GM12865 (cell line): ENCODE results near the gene GRB2.
A peak's percentile ranks its signal among the peaks of the same experiment; 100 is the strongest.

Experiments
- DNase-seq: peaks from one replicate; pipeline ENCODE4 v3.0.0; 2010; ENCODE audit warnings: low read depth
- H3K4me3 ChIP-seq: 2 replicates; pipeline ENCODE4 v1.5.1; 2011; ENCODE audit warnings: mild to moderate bottlenecking, low read depth, low read length, control low read depth
- TF ChIP-seq, protein P1 (sequence below): IDR thresholded peaks from 2 replicates; pipeline ENCODE4 v1.5.1; 2011; ENCODE audit warnings: low read length, control low read depth, low read depth, inconsistent platforms; ENCODE audit not compliant: insufficient read depth; ENCODE audit errors: missing control alignments

The GRB2 gene

GRCh38 chr17:75319904-75320691 is 85.4 kb downstream of the GRB2 start:
- TF ChIP-seq, protein P1, sequence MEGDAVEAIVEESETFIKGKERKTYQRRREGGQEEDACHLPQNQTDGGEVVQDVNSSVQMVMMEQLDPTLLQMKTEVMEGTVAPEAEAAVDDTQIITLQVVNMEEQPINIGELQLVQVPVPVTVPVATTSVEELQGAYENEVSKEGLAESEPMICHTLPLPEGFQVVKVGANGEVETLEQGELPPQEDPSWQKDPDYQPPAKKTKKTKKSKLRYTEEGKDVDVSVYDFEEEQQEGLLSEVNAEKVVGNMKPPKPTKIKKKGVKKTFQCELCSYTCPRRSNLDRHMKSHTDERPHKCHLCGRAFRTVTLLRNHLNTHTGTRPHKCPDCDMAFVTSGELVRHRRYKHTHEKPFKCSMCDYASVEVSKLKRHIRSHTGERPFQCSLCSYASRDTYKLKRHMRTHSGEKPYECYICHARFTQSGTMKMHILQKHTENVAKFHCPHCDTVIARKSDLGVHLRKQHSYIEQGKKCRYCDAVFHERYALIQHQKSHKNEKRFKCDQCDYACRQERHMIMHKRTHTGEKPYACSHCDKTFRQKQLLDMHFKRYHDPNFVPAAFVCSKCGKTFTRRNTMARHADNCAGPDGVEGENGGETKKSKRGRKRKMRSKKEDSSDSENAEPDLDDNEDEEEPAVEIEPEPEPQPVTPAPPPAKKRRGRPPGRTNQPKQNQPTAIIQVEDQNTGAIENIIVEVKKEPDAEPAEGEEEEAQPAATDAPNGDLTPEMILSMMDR = no peak
- peak overlapping the region; percentile 49 for H3K4me3 ChIP-seq

DNA sequence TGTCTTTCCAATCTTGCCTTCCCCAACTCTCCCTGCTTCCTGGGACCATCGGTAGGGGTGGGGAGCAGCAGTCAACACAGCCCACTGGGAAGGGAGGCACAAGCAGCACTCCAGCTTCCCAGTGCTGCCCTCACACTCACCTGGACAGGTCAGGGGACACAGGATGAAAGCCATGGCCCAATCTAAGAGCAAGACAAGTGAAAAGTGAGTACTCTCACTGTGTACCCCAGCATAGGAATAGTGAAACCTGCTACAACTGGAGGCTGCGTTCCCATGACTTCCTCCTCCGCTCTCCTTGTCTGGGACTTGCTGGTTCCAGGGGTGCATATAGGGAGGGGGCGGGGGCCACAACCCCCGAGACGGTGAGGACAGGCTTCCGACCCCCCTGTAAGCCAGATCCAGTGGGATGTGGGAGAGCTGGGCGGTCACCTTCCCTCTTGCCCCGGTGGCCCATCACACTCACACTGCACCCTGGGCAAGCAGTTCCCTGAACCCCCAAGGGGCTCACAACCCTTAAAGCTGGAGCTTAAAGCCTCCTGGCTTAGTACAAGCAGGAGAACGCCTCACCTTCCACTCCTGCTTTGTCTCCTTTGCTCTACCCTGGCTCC is 86.8 kb downstream of the GRB2 start:
- TF ChIP-seq, protein P1 = no peak
- no peak overlapping the region for H3K4me3 ChIP-seq
- no peak for DNase-seq

More at GRCh38 chr17:75319904-75320691, 85.4 kb downstream of the GRB2 start:
- peak; percentile 82 for DNase-seq

DNA sequence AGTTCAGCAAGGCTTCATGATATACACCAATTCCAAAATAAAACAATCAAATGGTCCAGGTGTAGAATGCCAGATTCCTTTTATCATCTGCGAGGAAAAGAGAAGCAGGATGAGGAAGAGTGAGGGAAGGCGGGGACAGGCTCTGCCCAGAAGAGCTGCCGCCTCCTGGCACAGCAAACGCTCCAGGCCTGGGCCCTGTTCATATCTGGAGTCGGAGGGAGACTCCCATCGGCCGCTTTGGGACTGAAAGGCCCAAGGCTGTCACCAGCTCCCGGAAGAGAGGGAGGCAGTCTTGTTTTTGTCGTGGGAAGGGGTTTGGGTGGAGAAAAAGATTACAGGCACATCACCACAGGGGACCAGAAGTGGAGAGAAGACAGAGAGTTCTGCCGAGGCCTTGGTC is 87.3 kb downstream of the GRB2 start:
- TF ChIP-seq, protein P1 = no peak
- no peak overlapping the region for H3K4me3 ChIP-seq
- no peak for DNase-seq

DNA sequence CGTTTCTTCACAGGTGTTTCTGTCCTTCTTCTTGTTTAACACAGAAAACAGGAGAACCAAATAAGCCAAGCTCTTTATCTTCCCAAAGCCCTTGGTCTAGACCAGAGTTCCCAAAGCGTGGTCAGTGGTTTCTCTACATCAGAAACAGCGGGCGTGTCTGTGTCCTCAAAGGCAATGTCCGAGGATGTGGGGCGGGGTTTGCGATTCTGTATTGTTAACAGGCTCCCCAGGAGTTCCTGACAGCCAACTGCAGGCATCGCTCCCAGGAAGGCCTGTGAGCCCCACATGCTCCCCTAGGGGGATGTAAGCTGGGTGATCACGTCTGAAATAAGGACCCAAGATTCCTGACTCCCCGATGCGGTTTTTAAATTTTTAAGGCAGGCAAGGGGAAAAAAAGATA is 87.8 kb downstream of the GRB2 start:
- H3K4me3 ChIP-seq = no peak overlapping the region
- TF ChIP-seq, protein P1 = no peak
- no peak for DNase-seq

DNA sequence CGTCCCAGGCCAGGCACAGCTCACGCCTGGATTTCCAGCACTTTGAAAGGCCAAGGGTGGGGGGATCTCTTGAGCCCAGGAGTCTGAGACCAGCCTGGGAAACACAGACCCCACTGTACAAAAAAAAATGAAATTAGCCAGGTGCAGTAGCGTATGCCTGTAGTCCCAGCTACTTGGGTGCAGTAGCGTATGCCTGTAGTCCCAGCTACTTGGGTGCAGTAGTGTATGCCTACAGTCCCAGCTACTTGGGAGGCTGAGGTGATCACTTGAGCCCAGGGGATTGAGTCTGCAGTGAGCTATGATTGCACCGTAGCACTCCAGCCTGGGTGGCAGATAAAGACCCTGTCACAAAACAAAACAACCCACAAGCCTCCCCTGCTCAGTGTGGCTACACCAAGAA is 89.2 kb downstream of the GRB2 start:
- TF ChIP-seq, protein P1 = no peak
- no peak overlapping the region for H3K4me3 ChIP-seq
- peak; percentile 38 for DNase-seq

DNA sequence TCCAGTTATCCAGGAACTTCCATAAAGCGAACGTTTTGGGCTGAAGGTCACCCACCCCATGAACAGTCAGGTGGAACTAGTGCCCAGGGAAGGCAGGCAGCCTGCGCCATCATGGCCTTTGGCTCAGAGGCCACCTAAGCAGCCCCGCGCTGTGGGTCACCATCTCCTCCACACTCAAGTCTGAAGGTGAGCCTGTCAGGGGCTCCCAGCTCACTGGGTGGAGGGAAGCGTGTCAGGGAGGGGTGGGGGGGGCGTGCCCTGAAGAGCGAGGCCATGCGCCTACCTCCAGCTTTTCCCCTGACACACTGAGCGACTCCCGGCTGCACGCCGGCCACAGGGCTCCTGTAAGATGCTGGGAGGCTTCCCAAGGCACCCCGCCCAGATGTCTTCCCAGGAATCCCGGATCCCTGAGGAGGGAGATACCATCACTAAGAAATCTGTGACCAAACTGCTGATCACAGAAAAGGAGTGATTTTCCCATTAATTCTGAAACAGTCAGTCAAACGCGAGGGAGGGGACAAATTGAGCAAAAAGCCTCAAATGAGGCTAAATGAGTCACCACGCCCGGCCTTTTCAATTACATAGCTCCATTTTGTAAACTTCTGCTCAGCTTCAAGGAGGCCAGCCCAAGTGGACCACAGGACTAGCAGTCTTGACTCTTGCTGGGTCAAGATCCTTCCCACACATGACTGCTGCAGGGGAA is 89.8 kb downstream of the GRB2 start:
- DNase-seq = peak; percentile 79
- TF ChIP-seq, protein P1 = no peak
- peak overlapping the region; percentile 7 for H3K4me3 ChIP-seq
